ENCODE measurements around the gene BBIP1. TPM values are rescaled to one million over a fixed set of nuclear protein-coding genes. Genes with fewer than 3 reads are reported as not detected.

The BBIP1 gene
- total and polyA plus RNA-seq, 10 of the 15 experiments (the other 5 are each of a cell fraction or from before 2014, with no cell fraction given), result 13.8 to 40.8 (median 31.3) TPM

GRCh38 chr10:110872145-110872983 is 46.6 kb downstream of the BBIP1 start (continued):
- TF ChIP-seq, protein P1, sequence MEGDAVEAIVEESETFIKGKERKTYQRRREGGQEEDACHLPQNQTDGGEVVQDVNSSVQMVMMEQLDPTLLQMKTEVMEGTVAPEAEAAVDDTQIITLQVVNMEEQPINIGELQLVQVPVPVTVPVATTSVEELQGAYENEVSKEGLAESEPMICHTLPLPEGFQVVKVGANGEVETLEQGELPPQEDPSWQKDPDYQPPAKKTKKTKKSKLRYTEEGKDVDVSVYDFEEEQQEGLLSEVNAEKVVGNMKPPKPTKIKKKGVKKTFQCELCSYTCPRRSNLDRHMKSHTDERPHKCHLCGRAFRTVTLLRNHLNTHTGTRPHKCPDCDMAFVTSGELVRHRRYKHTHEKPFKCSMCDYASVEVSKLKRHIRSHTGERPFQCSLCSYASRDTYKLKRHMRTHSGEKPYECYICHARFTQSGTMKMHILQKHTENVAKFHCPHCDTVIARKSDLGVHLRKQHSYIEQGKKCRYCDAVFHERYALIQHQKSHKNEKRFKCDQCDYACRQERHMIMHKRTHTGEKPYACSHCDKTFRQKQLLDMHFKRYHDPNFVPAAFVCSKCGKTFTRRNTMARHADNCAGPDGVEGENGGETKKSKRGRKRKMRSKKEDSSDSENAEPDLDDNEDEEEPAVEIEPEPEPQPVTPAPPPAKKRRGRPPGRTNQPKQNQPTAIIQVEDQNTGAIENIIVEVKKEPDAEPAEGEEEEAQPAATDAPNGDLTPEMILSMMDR (IDR thresholded peaks at IDR 0.05 in 2 of 3, conservative IDR thresholded peaks at IDR 0.05 in 1 of 3; ENCODE audit: control insufficient read depth in 2 of 3, extremely low read depth in 1 of 3, insufficient read depth in 1 of 3, low read depth in 3 of 3, low read length in 3 of 3), result peak in 2 of 3 experiments; percentile 21 to 26; a peak in 2 of 6 replicates
- TF ChIP-seq, protein P2, sequence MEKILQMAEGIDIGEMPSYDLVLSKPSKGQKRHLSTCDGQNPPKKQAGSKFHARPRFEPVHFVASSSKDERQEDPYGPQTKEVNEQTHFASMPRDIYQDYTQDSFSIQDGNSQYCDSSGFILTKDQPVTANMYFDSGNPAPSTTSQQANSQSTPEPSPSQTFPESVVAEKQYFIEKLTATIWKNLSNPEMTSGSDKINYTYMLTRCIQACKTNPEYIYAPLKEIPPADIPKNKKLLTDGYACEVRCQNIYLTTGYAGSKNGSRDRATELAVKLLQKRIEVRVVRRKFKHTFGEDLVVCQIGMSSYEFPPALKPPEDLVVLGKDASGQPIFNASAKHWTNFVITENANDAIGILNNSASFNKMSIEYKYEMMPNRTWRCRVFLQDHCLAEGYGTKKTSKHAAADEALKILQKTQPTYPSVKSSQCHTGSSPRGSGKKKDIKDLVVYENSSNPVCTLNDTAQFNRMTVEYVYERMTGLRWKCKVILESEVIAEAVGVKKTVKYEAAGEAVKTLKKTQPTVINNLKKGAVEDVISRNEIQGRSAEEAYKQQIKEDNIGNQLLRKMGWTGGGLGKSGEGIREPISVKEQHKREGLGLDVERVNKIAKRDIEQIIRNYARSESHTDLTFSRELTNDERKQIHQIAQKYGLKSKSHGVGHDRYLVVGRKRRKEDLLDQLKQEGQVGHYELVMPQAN (conservative IDR thresholded peaks at IDR 0.05), result peak; percentile 80; the same call in 1 of the 2 replicates
- no peak for TF ChIP-seq POU2F2 (IDR thresholded peaks at IDR 0.05; ENCODE audit: borderline replicate concordance, low read depth, low read length)
- 0 out of 2 replicates have a peak, but pooled peaks have one; percentile 24 for TF ChIP-seq TARDBP (IDR thresholded peaks at IDR 0.05; ENCODE audit: borderline replicate concordance)
- no peak for TF ChIP-seq KAT2A (conservative IDR thresholded peaks at IDR 0.05; ENCODE audit: control insufficient read depth, low read depth, low read length)
- peak; percentile 80 for TF ChIP-seq IKZF1 (conservative IDR thresholded peaks at IDR 0.05)
- TF ChIP-seq RFX5 (IDR thresholded peaks at IDR 0.05; ENCODE audit: low read depth, low read length), result no peak
- TF ChIP-seq TCF12 (IDR thresholded peaks at IDR 0.05; ENCODE audit: low read depth, low read length), result no peak
- TF ChIP-seq ZNF24 (IDR thresholded peaks at IDR 0.05), result no peak
- TF ChIP-seq, protein P3, sequence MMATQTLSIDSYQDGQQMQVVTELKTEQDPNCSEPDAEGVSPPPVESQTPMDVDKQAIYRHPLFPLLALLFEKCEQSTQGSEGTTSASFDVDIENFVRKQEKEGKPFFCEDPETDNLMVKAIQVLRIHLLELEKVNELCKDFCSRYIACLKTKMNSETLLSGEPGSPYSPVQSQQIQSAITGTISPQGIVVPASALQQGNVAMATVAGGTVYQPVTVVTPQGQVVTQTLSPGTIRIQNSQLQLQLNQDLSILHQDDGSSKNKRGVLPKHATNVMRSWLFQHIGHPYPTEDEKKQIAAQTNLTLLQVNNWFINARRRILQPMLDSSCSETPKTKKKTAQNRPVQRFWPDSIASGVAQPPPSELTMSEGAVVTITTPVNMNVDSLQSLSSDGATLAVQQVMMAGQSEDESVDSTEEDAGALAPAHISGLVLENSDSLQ (IDR thresholded peaks at IDR 0.05), result peak; percentile 65
- TF ChIP-seq POLR2AphosphoS2 (IDR thresholded peaks at IDR 0.05; ENCODE audit: low read depth, low read length), result no peak; the same call in 1 of the 2 replicates
- TF ChIP-seq, protein P4, sequence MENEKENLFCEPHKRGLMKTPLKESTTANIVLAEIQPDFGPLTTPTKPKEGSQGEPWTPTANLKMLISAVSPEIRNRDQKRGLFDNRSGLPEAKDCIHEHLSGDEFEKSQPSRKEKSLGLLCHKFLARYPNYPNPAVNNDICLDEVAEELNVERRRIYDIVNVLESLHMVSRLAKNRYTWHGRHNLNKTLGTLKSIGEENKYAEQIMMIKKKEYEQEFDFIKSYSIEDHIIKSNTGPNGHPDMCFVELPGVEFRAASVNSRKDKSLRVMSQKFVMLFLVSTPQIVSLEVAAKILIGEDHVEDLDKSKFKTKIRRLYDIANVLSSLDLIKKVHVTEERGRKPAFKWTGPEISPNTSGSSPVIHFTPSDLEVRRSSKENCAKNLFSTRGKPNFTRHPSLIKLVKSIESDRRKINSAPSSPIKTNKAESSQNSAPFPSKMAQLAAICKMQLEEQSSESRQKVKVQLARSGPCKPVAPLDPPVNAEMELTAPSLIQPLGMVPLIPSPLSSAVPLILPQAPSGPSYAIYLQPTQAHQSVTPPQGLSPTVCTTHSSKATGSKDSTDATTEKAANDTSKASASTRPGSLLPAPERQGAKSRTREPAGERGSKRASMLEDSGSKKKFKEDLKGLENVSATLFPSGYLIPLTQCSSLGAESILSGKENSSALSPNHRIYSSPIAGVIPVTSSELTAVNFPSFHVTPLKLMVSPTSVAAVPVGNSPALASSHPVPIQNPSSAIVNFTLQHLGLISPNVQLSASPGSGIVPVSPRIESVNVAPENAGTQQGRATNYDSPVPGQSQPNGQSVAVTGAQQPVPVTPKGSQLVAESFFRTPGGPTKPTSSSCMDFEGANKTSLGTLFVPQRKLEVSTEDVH (IDR thresholded peaks at IDR 0.05; ENCODE audit: low read depth, partially characterized antibody), result peak; percentile 64
- TF ChIP-seq RUNX3 (IDR thresholded peaks at IDR 0.05; ENCODE audit: low read length), result 0 out of 2 replicates have a peak, but pooled peaks have one; percentile 5
- TF ChIP-seq GATAD2B (conservative IDR thresholded peaks at IDR 0.05; ENCODE audit: low read depth), result peak; percentile 94
- peak; percentile 52; the same call in 1 of the 2 replicates for TF ChIP-seq NR2F1 (conservative IDR thresholded peaks at IDR 0.05)
- no peak for TF ChIP-seq JUND (IDR thresholded peaks at IDR 0.05; ENCODE audit: low read depth, low read length)
- 0 out of 4 replicates have a peak, but pooled peaks of 1 of the 2 experiments have one; percentile 50 for TF ChIP-seq EP300 (IDR thresholded peaks at IDR 0.05; ENCODE audit: borderline replicate concordance in 1 of 2, control insufficient read depth in 1 of 2, low read depth in 2 of 2, low read length in 2 of 2)
- peak; percentile 88 for TF ChIP-seq CREB1 (IDR thresholded peaks at IDR 0.05; ENCODE audit: low read depth)
- peak in 1 of 2 experiments; percentile 15; a peak in 2 of 4 replicates for TF ChIP-seq IKZF2 (IDR thresholded peaks at IDR 0.05)

All from GM12878 (cell line).